Ishikawa (cell line): ENCODE data around the gene EREG.

Experiments used
- CEBPB ChIP-seq: IDR thresholded peaks from 2 replicates; pipeline ENCODE4 v1.6.1; 2012
- CREB1 ChIP-seq: IDR thresholded peaks from 2 replicates; pipeline ENCODE4 v1.6.1; 2012; ENCODE audit warnings: low read depth
- EGR1 ChIP-seq: IDR thresholded peaks from 2 replicates; pipeline ENCODE4 v1.6.1; 2012
- EP300 ChIP-seq: IDR thresholded peaks from 2 replicates; pipeline ENCODE4 v1.6.1; 2012; ENCODE audit warnings: borderline replicate concordance
- FOXM1 ChIP-seq: IDR thresholded peaks from 2 replicates; pipeline ENCODE4 v1.6.1; 2012; ENCODE audit warnings: low read depth, borderline replicate concordance
- NFIC ChIP-seq: IDR thresholded peaks from 2 replicates; pipeline ENCODE4 v1.6.1; 2012
- RAD21 ChIP-seq: IDR thresholded peaks from 2 replicates; pipeline ENCODE4 v1.6.1; 2012; ENCODE audit warnings: low read depth
- TAF1 ChIP-seq: IDR thresholded peaks from 2 replicates; pipeline ENCODE4 v1.6.1; 2012; ENCODE audit warnings: low read depth, mild to moderate bottlenecking
- TCF12 ChIP-seq: IDR thresholded peaks from 2 replicates; pipeline ENCODE4 v1.6.1; 2012; ENCODE audit warnings: low read depth
- TEAD4 ChIP-seq: IDR thresholded peaks from 2 replicates; pipeline ENCODE4 v1.6.1; 2012
- YY1 ChIP-seq: IDR thresholded peaks from 2 replicates; pipeline ENCODE4 v1.6.1; 2012; ENCODE audit warnings: low read depth
- ZBTB7A ChIP-seq: IDR thresholded peaks from 2 replicates; pipeline ENCODE4 v1.6.1; 2012; ENCODE audit warnings: low read depth
- TF ChIP-seq, protein P1 (sequence below): IDR thresholded peaks from 2 replicates; pipeline ENCODE4 v1.6.1; 2012
- TF ChIP-seq, protein P2 (sequence below): IDR thresholded peaks from 2 replicates; pipeline ENCODE4 v1.6.1; 2012; ENCODE audit warnings: low read depth, mild to moderate bottlenecking
- TF ChIP-seq, protein P3 (sequence below): IDR thresholded peaks from 2 replicates; pipeline ENCODE4 v1.6.1; 2012

Gene EREG, protein sequence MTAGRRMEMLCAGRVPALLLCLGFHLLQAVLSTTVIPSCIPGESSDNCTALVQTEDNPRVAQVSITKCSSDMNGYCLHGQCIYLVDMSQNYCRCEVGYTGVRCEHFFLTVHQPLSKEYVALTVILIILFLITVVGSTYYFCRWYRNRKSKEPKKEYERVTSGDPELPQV

DNA sequence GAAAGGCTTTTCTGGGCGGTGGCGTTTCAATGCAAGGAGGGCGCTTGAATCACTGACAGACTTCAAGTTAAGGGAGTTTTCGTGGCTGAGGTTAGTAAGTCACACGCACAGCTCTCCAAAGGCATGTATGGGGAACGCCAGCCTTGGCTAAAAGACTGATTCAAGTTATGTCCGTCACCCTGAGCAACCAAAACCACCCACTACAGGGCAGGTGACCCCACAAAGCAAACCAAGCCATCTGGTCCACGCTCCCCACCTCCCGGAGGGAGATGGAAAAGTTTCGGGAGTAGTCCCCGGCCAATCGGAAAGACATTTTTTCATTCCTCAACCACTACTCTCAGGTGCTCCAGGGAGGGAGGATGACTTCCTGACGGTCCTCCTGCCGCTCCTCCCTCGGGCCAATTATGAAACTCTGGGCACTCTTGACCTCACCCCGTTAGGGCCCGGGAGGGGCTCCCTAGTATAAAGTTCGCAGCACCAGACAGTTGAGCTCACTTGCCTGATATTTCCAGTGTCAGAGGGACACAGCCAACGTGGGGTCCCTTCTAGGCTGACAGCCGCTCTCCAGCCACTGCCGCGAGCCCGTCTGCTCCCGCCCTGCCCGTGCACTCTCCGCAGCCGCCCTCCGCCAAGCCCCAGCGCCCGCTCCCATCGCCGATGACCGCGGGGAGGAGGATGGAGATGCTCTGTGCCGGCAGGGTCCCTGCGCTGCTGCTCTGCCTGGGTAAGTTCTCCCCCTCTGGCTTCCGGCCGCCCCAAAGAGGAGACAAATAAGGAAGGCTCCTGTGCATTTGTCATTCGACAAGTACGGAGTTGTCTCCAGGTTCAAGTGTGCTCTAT is at the start of gene EREG:
TSS of gene EREG (plus strand) at position 494 of the 840 bp plus-strand sequence. CDS start at position 658, 164 bp downstream.
- no peak for TF ChIP-seq FOXM1
- TF ChIP-seq CEBPB: no peak
- TF ChIP-seq, protein P1, sequence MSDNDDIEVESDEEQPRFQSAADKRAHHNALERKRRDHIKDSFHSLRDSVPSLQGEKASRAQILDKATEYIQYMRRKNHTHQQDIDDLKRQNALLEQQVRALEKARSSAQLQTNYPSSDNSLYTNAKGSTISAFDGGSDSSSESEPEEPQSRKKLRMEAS: no peak
- no peak for TF ChIP-seq RAD21
- TF ChIP-seq, protein P2, sequence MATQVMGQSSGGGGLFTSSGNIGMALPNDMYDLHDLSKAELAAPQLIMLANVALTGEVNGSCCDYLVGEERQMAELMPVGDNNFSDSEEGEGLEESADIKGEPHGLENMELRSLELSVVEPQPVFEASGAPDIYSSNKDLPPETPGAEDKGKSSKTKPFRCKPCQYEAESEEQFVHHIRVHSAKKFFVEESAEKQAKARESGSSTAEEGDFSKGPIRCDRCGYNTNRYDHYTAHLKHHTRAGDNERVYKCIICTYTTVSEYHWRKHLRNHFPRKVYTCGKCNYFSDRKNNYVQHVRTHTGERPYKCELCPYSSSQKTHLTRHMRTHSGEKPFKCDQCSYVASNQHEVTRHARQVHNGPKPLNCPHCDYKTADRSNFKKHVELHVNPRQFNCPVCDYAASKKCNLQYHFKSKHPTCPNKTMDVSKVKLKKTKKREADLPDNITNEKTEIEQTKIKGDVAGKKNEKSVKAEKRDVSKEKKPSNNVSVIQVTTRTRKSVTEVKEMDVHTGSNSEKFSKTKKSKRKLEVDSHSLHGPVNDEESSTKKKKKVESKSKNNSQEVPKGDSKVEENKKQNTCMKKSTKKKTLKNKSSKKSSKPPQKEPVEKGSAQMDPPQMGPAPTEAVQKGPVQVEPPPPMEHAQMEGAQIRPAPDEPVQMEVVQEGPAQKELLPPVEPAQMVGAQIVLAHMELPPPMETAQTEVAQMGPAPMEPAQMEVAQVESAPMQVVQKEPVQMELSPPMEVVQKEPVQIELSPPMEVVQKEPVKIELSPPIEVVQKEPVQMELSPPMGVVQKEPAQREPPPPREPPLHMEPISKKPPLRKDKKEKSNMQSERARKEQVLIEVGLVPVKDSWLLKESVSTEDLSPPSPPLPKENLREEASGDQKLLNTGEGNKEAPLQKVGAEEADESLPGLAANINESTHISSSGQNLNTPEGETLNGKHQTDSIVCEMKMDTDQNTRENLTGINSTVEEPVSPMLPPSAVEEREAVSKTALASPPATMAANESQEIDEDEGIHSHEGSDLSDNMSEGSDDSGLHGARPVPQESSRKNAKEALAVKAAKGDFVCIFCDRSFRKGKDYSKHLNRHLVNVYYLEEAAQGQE: no peak
- TF ChIP-seq YY1: no peak
- TF ChIP-seq NFIC: no peak
- no peak for TF ChIP-seq ZBTB7A
- TF ChIP-seq EP300: no peak
- TF ChIP-seq, protein P3, sequence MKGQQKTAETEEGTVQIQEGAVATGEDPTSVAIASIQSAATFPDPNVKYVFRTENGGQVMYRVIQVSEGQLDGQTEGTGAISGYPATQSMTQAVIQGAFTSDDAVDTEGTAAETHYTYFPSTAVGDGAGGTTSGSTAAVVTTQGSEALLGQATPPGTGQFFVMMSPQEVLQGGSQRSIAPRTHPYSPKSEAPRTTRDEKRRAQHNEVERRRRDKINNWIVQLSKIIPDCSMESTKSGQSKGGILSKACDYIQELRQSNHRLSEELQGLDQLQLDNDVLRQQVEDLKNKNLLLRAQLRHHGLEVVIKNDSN: no peak

DNA sequence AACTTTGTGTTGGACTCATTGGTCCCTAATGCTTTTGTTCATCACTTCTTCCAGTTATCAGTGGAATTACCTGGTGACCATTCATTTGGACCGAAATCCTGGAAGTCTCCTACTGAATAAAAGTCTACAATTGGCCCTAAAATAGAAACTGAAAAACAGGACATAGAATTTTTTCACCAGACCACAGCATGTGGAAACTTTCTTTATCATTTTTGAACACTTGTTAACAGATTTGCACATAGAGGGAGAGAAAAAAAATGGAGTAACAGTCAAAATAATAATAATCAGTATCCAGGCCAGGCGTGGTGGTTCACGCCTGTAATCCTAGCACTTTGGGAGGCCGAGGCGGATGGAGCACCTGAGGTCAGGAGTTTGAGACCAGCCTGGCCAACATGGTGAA is 49.6 kb upstream of the EREG start:
- TF ChIP-seq TAF1: no peak
- TF ChIP-seq, protein P2: no peak
- TF ChIP-seq FOXM1: no peak
- TF ChIP-seq YY1: no peak
- no peak for TF ChIP-seq CEBPB
- TF ChIP-seq CREB1: no peak
- no peak for TF ChIP-seq EP300
- TF ChIP-seq, protein P1: no peak
- no peak for TF ChIP-seq EGR1
- TF ChIP-seq NFIC: no peak
- TF ChIP-seq, protein P3: no peak
- no peak for TF ChIP-seq TEAD4
- TF ChIP-seq ZBTB7A: no peak
- no peak for TF ChIP-seq TCF12
- no peak for TF ChIP-seq RAD21

DNA sequence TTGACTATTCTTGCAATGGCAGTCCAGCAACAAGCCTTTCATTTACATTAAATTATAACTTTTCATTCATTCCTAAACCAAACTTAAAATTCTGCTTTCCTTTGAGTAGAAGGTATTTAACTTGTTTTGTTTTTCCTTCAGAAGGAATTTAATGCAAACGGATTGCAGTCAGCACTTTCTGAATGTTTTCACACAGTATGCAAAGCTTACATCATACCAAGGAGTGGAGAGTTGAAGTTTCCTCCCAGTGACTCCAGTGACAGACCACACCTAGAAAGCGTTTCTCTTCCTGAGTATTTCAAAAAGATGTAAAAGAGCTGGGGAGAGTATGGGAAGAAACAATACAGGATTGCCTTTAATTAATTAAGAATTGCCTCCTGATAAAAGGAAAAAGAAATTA is 48.5 kb upstream of the EREG start:
- TF ChIP-seq NFIC (no peak), RAD21 (no peak), TCF12 (no peak), CEBPB (no peak), CREB1 (no peak), YY1 (no peak), EP300 (no peak), TEAD4 (no peak), TAF1 (no peak), EGR1 (no peak), FOXM1 (no peak), ZBTB7A (no peak)
- TF ChIP-seq, protein P2: no peak
- TF ChIP-seq, protein P1: no peak
- TF ChIP-seq, protein P3: no peak
